Stimulated activated CD4-positive, alpha-beta T cell treated with anti-CD3 and anti-CD28 coated beads, Interleukin-4, amount 100 ng/mL, for 4 hours (primary cell): ENCODE data around the gene ZNF256.
A peak's percentile ranks its signal among the peaks of the same experiment; 100 is the strongest.

Source experiments
- DNase-seq, 2 experiments: peaks; one replicate each; pipeline ENCODE4 v3.0.0-alpha.2; 2020

Gene ZNF256

GRCh38 chr19:57947419-57948134 lies at the start of gene ZNF256:
Gene ZNF256 (minus strand): TSS chr19:57947706. CDS start chr19:57947474, 232 bp downstream.
- peak; percentile 89 for DNase-seq

GRCh38 chr19:57992841-57993240 lies 45.3 kb upstream of the ZNF256 start:
- no peak for DNase-seq

- DNase-seq, result no peak
Measured at GRCh38 chr19:57978586-57979289, 31.2 kb upstream of the ZNF256 start.

- DNase-seq, result no peak
Measured at GRCh38 chr19:57974434-57974833, 26.9 kb upstream of the ZNF256 start, which contains the start of gene C19orf18. Gene C19orf18 (minus strand): TSS chr19:57974534. CDS start chr19:57974432, 102 bp downstream.

- DNase-seq, result no peak
Measured at GRCh38 chr19:57964761-57965160, 17.3 kb upstream of the ZNF256 start.

GRCh38 chr19:57961785-57962184 lies 14.3 kb upstream of the ZNF256 start:
- DNase-seq, result no peak

- DNase-seq, result no peak
Measured at GRCh38 chr19:57954996-57955395, 7.5 kb upstream of the ZNF256 start.

GRCh38 chr19:57949702-57950101 lies 2.2 kb upstream of the ZNF256 start:
- DNase-seq, result no peak

GRCh38 chr19:57949296-57949695 lies 1.8 kb upstream of the ZNF256 start:
- no peak for DNase-seq

GRCh38 chr19:57947088-57947418 lies 453 bp downstream of the ZNF256 start:
- peak in 1 of 2 experiments; percentile 2 for DNase-seq

GRCh38 chr19:57946316-57946715 lies 1.2 kb downstream of the ZNF256 start:
- no peak for DNase-seq

- DNase-seq, result no peak
Measured at GRCh38 chr19:57941593-57941992, 5.9 kb downstream of the ZNF256 start.

- no peak for DNase-seq
Measured at GRCh38 chr19:57935731-57936130, 11.8 kb downstream of the ZNF256 start.

- peak in 1 of 2 experiments; percentile 34 for DNase-seq
Measured at GRCh38 chr19:57934820-57935665, 12.5 kb downstream of the ZNF256 start, which contains the start of gene ZNF418. Gene ZNF418 (minus strand): TSS chr19:57935402. CDS start chr19:57933822, 1,580 bp downstream.

- no peak for DNase-seq
Measured at GRCh38 chr19:57927587-57927986, 19.9 kb downstream of the ZNF256 start.

- DNase-seq, result peak; percentile 69 to 90
Measured at GRCh38 chr19:57916168-57916995, 31.1 kb downstream of the ZNF256 start, which contains the start of gene ZNF417. Gene ZNF417 (minus strand): TSS chr19:57916592. CDS start chr19:57916411, 181 bp downstream.

- DNase-seq, result no peak
Measured at GRCh38 chr19:57914531-57914930, 33.0 kb downstream of the ZNF256 start.

GRCh38 chr19:57907394-57907793 lies 40.1 kb downstream of the ZNF256 start:
- DNase-seq, result no peak

GRCh38 chr19:57905258-57905657 lies 42.2 kb downstream of the ZNF256 start:
- DNase-seq, result no peak

GRCh38 chr19:57903618-57904184 lies 43.8 kb downstream of the ZNF256 start:
- DNase-seq, result no peak

- no peak for DNase-seq
Measured at GRCh38 chr19:57900311-57900710, 47.2 kb downstream of the ZNF256 start.
